Heart left ventricle (tissue), 16 donors: ENCODE results near the gene KRABD2.

Experiments
- ATAC-seq, 4 donors: fragments of 200-7000 bp; cut with Tn5 transposase; one replicate each; pipeline ENCODE4 v1.9.1; 2020 to 2022; ENCODE audit warnings: moderate library complexity in 4 of 4, mild to moderate bottlenecking in 3 of 4, moderate number of reproducible peaks in 1 of 4
- DNase-seq, 5 donors: peaks; one replicate each; pipeline ENCODE4 v3.0.0-alpha.2; 2020
- H3K27ac ChIP-seq, 12 donors: fragments of 200-600 bp; sonication (generic) in 4 of 12; one replicate each; pipeline versions ENCODE4 v1.5.0 to v1.8.0; 2016 to 2022; ENCODE audit warnings: mild to moderate bottlenecking in 2 of 12
- H3K27me3 ChIP-seq, 9 donors: fragments of 200-600 bp; sonication (generic) in 2 of 9; one replicate each; pipeline versions ENCODE4 v1.5.1 to v1.8.0; 2016 to 2022; ENCODE audit warnings: mild to moderate bottlenecking in 3 of 9
- H3K36me3 ChIP-seq, 9 donors: fragments of 200-600 bp; sonication (generic) in 2 of 9; one replicate each; pipeline versions ENCODE4 v1.5.0 to v1.8.0; 2018 to 2022; ENCODE audit warnings: mild to moderate bottlenecking in 2 of 9
- H3K4me1 ChIP-seq, 12 donors: fragments of 200-600 bp; sonication (generic) in 4 of 12; one replicate each; pipeline versions ENCODE4 v1.5.0 to v1.8.0; 2016 to 2022; ENCODE audit warnings: mild to moderate bottlenecking in 3 of 12
- H3K4me3 ChIP-seq, 12 donors: fragments of 200-600 bp; sonication (generic) in 4 of 12; one replicate each; pipeline versions ENCODE4 v1.5.0 to v1.8.0; 2017 to 2022; ENCODE audit warnings: mild to moderate bottlenecking in 9 of 12, moderate library complexity in 4 of 12
- H3K9me3 ChIP-seq, 12 donors: fragments of 200-600 bp; sonication (generic) in 4 of 12; one replicate each; pipeline versions ENCODE4 v1.5.0 to v1.8.0; 2016 to 2022; ENCODE audit warnings: mild to moderate bottlenecking in 1 of 12
- CTCF ChIP-seq, 12 donors: fragments of 200-600 bp; sonication (generic) in 4 of 12; IDR thresholded peaks; one replicate each; pipeline versions ENCODE4 v1.5.0 to v1.8.0; 2018 to 2022; ENCODE audit warnings: antibody characterized with exemption in 12 of 12, mild to moderate bottlenecking in 5 of 12
- POLR2A ChIP-seq, 2 donors: fragments of 450-650 bp; IDR thresholded peaks; one replicate each; pipeline ENCODE4 v1.6.1; 2017; ENCODE audit warnings: antibody characterized with exemption in 2 of 2, mild to moderate bottlenecking in 2 of 2, moderate library complexity in 2 of 2
- WGBS, 4 donors: extraction: QIAGEN DNeasy Blood & Tissue Kit in 2 of 4; methylation state at CpG; one replicate each; pipeline versions ENCODE4 v1.1.5 to v1.1.7; 2013 to 2018; 5-methylcytosine and 5-hydroxymethylcytosine counted together
- intact Hi-C, 10 donors: fragments of 100-400 bp; cut with DNase I; formaldehyde crosslinking; loops; one replicate each; pipeline versions ENCODE4 v1.11.1 to v1.14.2; 2022
- donor health status: ischemic (EF 13 %, LVEDD 7.1; RV severe dilation, severe dysfunction).
- donor health status: healthy with polysubstance abuse.
- donor health status: DM: no; HTN: yes; CAD: no.
- donor health status: DM: no; HTN: no; CAD: no.
- donor health status: ischemic (EF 25% LVEDD 6.9; RV normal size, moderate dysfunction).
- donor health status: ischemic (EF 25% LVEDD 5.7; RV mildly dilated, moderate dysfunction).
- donor health status: healthy.
- donor health status: DM: yes; HTN: yes; CAD: no.
- donor health status: ischemic (EF 35%, LVEDD 5.7; RV mildly dilated, moderate dysfunction).
- donor health status: nonischemic (EF 11% LVEDD 7.7; RV severe dilation, severe dysfunction).
- donor health status: DM: yes; HTN: yes; CAD: no.
- donor health status: PGD.
- donor health status: ischemic (EF 29% LVEDD 5.4; RV normal size, mild dysfunction).
- donor health status: nonischemic (EF 23%, LVEDD 6.1; RV moderate dilation, normal function).

KRABD2 gene

DNA sequence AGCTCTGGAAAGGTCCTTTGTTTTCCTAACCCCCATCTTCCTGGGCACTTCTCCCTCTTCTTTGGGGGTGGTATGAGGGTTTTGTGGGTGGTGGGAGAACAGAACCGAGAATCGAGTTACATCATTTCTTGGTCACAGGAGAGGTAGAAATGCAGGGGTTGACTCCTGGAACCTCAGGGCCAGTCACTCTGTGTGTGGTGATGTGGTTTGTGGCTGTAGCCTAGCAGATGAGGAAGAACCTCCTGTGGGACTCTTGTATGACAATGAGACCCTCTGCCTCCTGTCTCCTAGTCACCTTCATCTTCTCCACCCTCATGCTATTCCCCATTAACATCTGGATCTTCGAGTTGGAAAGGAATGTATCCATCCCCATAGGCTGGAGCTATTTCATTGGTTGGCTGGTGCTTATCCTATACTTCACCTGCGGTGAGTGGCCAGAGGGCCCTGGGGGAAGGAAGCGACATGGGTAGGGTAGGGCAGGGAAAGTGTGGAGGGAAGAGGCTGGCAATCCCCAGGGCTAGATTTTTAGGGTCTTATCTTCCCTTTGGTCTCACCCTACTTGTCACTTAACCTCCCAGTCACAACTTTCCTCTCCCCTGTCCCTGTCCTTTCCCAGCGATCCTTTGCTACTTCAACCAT, 31.3 kb downstream of the KRABD2 start:
- no peaks in the 10 kb centered on the region for H3K36me3 ChIP-seq
- no peaks in the 10 kb centered on the region for H3K9me3 ChIP-seq
- no peak overlapping the region for H3K4me3 ChIP-seq
- no peaks in the 10 kb centered on the region for H3K4me1 ChIP-seq
- H3K27ac ChIP-seq: no peak overlapping the region
- DNase-seq (no peak), ATAC-seq (no peak)
- intact Hi-C loops: no loop called here
- WGBS, 4 donors: 65 to 78% (median 68%) methylated on average over 6 of the region's 6 CpGs
- peaks cover 0 to 17% (median 0%) of the 10 kb centered on the region in 9 donors for H3K27me3 ChIP-seq
- TF ChIP-seq POLR2A (IDR thresholded peaks at IDR 0.05): no peak
- no peak for TF ChIP-seq CTCF (IDR thresholded peaks at IDR 0.05)

- ATAC-seq (no peak), DNase-seq (no peak)
- WGBS, 4 donors: 66 to 74% (median 70%) methylated on average over 4 of the region's 4 CpGs
- peaks cover 0 to 5% (median 0%) of the 10 kb centered on the region in 9 donors for H3K27me3 ChIP-seq
- no peak overlapping the region for H3K4me3 ChIP-seq
- intact Hi-C loops: no loop called here
- H3K36me3 ChIP-seq: no peaks in the 10 kb centered on the region
- no peak for TF ChIP-seq CTCF (IDR thresholded peaks at IDR 0.05)
- TF ChIP-seq POLR2A (IDR thresholded peaks at IDR 0.05): no peak
- H3K27ac ChIP-seq: no peak overlapping the region
- H3K4me1 ChIP-seq: no peaks in the 10 kb centered on the region
- H3K9me3 ChIP-seq: no peaks in the 10 kb centered on the region
These were observed 35.0 kb downstream of the KRABD2 start for GRCh38 chr17:8341456-8341855.

GRCh38 chr17:8339540-8339939, 37.0 kb downstream of the KRABD2 start, which contains the start of gene ODF4:
ODF4 (plus strand) TSS chr17:8339840; CDS start chr17:8340052, 212 bp downstream.
- no peaks in the 10 kb centered on the region for H3K9me3 ChIP-seq
- intact Hi-C loops: no loop called here
- H3K36me3 ChIP-seq: no peaks in the 10 kb centered on the region
- H3K27me3 ChIP-seq: no peaks in the 10 kb centered on the region
- 77 to 91% (median 81%) methylated on average over 2 of the region's 2 CpGs for WGBS, 4 donors
- no peak within 1 kb of the TSS for H3K4me3 ChIP-seq
- DNase-seq (no peak), ATAC-seq (no peak)
- no peaks in the 10 kb centered on the region for H3K4me1 ChIP-seq
- no peak for TF ChIP-seq CTCF (IDR thresholded peaks at IDR 0.05)
- no peak for TF ChIP-seq POLR2A (IDR thresholded peaks at IDR 0.05)
- no peak within 1 kb of the TSS for H3K27ac ChIP-seq

DNA sequence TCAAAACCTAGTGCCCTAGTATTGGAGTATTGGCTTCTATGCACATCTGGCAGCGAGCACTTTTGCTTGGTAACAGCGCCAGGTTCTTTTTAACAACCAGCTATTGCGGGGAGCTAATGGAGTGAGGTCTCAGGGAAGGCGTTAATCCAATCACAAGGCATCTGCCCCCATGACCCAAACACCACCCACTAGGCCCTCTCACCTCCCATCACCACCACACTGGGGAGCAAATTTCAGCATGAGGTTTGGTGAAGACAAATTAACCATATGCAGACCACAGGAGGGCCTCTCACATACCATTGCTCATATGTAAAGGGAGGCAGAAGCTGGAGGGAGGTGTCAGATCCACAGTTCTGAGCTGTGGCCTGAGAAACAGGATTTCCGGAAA, 37.8 kb downstream of the KRABD2 start:
- TF ChIP-seq POLR2A (IDR thresholded peaks at IDR 0.05) (no peak), CTCF (IDR thresholded peaks at IDR 0.05) (no peak)
- H3K9me3 ChIP-seq: no peaks in the 10 kb centered on the region
- no peak overlapping the region for H3K27ac ChIP-seq
- no peaks in the 10 kb centered on the region for H3K4me1 ChIP-seq
- intact Hi-C loops: no loop called here
- no peaks in the 10 kb centered on the region for H3K27me3 ChIP-seq
- ATAC-seq: no peak
- no peak overlapping the region for H3K4me3 ChIP-seq
- H3K36me3 ChIP-seq: no peaks in the 10 kb centered on the region
- DNase-seq: no peak
- WGBS, 4 donors: 83 to 85% (median 84%) methylated on average over 5 of the region's 5 CpGs
